GM19372 (cell line): Measurements from ENCODE around the gene SOCS6.

Experiments
- ATAC-seq: cut with Tn5 transposase; IDR thresholded peaks from one replicate; pipeline ENCODE4 v1.9.1; 2021; ENCODE audit warnings: mild to moderate bottlenecking, low read depth, moderate library complexity; ENCODE audit not compliant: unreplicated experiment

SOCS6 gene

GRCh38 chr18:70288171-70288850 lies 534 bp upstream of the SOCS6 start:
- peak; percentile 21 for ATAC-seq

- ATAC-seq, result peak; percentile 48
These were observed 787 bp downstream of the SOCS6 start for GRCh38 chr18:70289351-70290312.

- no peak for ATAC-seq
These were observed 1.8 kb downstream of the SOCS6 start for GRCh38 chr18:70290482-70291294.

- ATAC-seq, result no peak
These were observed 2.4 kb downstream of the SOCS6 start for GRCh38 chr18:70291295-70291574.

GRCh38 chr18:70292628-70293027 lies 3.8 kb downstream of the SOCS6 start:
- ATAC-seq, result no peak

DNA sequence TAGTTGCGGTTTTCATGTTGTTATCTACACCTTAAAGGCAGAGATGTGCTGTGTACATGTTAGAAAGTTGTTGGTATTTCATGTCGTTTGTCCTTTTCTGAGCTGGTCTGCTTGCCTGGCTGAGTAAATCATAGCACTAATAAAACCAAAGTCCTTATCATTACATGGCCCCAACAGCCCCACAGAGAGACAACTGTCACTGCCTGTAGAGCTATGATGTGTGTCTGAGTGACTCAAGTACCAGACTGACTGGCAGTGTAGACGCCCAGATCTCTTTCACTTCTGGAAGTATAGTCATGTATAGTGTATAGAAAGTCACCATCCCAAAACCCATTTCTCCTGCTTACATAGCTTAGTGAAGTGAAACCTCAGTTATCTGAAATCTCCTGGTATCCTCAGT lies 4.3 kb downstream of the SOCS6 start:
- no peak for ATAC-seq

GRCh38 chr18:70294471-70295191 lies 5.8 kb downstream of the SOCS6 start:
- no peak for ATAC-seq

DNA sequence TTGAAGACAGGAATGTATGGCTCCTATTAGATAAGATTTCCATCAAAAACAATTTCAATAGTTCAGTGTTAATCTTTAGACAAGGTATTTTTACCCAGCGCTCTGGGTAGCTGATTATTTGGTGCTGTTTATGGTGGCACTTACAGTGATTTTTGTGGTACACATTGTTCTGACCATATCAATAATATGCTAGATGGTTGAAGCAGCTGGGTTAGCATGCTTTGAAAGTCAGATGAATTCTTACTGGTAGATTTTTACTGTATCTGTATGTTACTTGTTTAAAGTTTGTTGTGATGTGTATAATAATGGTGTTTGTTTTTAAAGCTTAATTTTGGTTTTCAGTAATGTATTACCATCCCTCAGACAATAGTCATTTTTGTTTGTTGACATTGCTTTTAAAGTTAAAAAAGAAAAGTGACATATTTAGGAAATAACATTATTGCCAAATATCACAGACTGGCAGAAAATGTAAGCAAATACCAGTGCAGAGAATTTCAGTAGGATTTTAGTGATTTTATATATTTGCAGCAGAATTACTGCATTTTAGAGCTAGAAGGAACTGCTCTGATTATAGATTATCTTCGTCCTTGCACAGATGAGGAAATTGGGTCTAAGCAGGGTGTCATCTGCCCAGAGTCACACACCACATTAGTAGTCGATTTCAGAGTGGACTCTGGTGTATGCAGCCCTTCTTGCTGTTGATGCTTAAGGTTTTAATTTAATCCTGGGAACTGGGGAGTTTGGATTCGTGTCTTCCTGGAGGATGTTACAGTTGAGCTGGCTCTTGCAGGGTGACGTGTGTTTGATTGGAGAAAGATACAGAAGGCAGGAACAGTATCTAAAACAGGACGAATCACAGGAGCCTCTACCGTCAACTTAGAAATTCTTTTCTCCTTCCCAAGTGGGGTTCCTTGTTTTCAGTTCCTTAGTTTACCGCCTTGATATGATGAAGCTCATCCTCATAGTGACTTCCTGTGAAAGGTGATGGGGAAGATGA lies 6.6 kb downstream of the SOCS6 start:
- ATAC-seq, result no peak

DNA sequence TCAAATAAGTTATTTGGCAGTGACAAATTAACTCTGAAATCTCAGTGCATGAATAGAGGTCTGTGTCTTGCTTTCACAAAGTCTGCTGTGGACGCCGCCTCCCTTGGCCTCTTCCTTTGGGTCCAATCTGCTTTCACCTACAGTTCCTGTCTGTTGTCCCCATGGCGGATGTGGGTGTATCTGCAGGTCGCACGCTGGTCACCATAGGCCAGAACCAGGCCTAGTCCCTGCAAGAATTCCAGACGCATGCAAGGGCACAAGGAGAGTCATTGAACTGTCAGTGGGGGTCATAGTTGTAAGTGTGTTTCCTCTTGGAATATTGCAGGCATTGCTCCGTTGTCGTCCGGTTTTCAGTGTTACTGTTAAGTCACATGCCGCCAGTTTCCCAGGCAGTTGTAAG lies 7.4 kb downstream of the SOCS6 start:
- ATAC-seq, result no peak

DNA sequence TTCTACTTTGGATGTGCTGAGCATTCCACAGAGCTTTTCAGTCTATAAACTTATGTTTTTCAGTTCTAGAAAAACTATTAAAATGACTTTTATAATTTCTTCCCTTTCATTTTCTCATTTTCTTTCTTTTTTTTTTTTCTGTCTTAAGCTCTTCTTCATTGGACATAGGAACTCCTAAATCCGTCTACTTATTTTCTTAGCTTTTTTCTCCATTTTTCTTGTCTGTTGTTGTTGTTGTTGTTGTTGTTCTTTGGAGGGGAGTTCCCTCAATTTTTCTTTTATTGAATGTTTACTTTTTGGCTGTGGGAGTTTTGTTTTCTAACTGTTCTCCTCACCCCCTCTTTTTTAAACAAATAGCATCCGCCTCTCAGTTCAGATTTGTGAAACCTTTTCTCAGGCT lies 7.9 kb downstream of the SOCS6 start:
- ATAC-seq, result no peak

DNA sequence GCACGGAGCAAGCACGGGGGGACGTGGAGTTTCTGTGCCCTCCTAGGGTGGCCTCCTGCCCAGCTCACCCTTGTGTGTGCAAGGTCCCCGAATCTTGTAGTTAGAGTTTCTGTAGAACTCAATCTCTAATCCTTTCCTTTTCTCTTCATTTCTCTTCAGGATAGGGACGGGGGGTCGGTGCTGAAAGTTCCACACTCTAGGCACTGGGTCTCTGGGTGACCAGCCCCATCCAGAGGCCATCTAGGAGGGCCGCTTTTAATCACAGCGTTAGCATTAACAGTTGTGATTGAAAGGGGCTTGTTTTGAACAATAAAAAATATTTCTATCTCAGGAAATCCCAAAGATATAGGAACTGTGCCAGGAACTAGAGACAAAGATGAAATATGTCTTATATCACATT lies 10.5 kb downstream of the SOCS6 start:
- no peak for ATAC-seq

DNA sequence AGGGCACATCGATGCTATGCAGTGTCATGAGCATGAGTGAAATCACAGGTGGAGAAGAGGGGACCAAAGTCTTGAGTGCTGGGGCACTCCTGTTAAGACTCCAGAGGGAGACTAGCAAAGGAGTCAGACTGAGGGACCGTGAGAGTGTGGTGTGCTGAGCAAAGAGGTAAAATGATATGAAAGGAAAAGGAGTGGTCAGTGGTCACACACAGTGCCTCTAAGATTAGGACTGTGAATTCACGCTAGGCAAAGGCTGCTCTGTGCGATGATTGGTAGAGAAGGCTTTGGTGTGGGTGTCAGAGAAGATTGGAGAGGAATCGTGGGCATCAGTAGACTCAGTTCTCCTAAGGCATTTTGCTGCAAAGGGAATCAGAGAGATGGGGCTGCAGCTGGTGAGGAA lies 12.8 kb downstream of the SOCS6 start:
- ATAC-seq, result no peak

GRCh38 chr18:70308555-70309294 lies 19.9 kb downstream of the SOCS6 start:
- ATAC-seq, result no peak

- ATAC-seq, result no peak
These were observed 21.9 kb downstream of the SOCS6 start for GRCh38 chr18:70310560-70311320.

DNA sequence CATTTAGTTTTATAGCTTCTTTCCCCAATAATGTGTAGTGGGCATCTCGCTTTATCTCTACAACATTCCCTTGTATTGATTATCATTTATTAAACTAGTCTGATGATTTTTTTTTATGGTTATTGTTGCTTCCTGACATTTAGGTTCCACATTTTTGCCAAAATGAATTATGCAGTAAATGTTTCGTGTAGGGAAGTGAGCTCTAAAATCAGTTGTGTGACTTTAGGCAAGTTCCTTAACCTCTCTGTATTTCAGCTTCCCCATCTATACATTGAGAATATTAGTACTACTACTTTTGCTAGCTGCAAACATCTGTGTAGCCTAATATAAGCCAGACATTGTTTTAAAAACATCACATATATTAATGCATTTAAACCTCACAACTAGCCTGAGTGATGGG lies 22.9 kb downstream of the SOCS6 start:
- no peak for ATAC-seq

- ATAC-seq, result no peak
These were observed 24.8 kb downstream of the SOCS6 start for GRCh38 chr18:70313640-70314039.

GRCh38 chr18:70314151-70314782 lies 25.4 kb downstream of the SOCS6 start:
- no peak for ATAC-seq
